Fibroblast of mammary gland (primary cell): ENCODE measurements around the gene TBC1D2B.
"Not testable (repeated sequence)": the region's sequence is repeated elsewhere in the genome, so short reads cannot be mapped to it uniquely, and the experiment has no call there.

Experiments
- DNase-seq: peaks from one replicate; pipeline ENCODE4 v3.0.0-alpha.2; 2010; ENCODE audit warnings: low read depth
- H3K4me3 ChIP-seq: 2 replicates; pipeline ENCODE4 v1.5.1; 2011; ENCODE audit warnings: low read depth, mild to moderate bottlenecking, low read length, moderate library complexity; ENCODE audit not compliant: control insufficient read depth
- TF ChIP-seq, protein P1 (sequence below): conservative IDR thresholded peaks from 2 replicates; pipeline ENCODE4 v1.5.1; 2011; ENCODE audit warnings: low read depth, low read length, inconsistent platforms; ENCODE audit not compliant: control insufficient read depth, insufficient read depth

TBC1D2B gene

DNA sequence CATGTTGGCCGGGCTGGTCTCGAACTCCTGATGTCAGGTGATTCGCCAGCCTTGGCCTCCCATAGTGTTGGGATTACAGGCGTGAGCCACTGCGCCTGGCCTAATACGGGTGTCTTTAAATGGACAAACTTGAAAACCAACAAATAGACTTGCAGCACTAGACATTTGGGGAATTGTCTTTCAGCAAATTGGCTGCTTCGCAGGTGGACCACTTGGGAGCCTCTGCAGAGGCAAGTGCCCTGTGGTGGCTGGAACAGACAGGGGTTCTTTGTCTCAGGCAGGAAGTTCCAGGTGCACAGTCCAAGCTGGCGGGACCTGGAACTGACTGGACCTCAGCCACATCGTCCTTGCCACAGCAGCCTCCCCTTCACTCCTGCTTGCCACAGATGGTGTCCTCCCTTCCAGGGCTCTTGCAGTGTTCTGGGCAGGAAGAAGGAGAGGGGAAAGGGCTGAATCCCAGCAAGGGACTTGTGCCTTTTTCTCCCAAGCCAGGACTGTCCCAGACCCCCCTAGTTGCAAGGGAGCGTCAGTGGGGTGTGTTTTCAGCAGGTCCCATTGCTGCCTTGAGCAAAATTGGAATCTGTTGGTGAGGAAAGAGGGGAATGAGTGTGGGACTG is 94.3 kb downstream of the TBC1D2B start:
- DNase-seq, result no peak
- H3K4me3 ChIP-seq, result no peak overlapping the region
- TF ChIP-seq, protein P1, sequence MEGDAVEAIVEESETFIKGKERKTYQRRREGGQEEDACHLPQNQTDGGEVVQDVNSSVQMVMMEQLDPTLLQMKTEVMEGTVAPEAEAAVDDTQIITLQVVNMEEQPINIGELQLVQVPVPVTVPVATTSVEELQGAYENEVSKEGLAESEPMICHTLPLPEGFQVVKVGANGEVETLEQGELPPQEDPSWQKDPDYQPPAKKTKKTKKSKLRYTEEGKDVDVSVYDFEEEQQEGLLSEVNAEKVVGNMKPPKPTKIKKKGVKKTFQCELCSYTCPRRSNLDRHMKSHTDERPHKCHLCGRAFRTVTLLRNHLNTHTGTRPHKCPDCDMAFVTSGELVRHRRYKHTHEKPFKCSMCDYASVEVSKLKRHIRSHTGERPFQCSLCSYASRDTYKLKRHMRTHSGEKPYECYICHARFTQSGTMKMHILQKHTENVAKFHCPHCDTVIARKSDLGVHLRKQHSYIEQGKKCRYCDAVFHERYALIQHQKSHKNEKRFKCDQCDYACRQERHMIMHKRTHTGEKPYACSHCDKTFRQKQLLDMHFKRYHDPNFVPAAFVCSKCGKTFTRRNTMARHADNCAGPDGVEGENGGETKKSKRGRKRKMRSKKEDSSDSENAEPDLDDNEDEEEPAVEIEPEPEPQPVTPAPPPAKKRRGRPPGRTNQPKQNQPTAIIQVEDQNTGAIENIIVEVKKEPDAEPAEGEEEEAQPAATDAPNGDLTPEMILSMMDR, result no peak

DNA sequence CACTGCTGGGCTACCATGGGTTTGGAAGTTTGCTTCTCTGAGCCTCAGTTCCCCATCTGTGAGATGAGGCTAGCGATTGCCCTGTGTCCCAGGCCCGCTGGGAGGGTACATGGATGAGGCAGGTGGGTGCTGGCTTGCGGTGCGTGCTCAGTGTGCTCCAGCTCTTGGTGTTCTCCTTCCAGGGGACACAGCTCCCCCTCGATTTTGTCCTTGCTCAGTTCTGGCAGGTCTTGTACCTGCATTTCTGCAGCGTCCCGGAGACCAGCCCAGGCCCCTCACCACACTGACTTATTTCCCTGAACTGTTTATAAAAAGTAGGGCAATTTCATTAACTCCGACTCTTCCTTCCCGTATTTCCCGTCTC is 95.4 kb downstream of the TBC1D2B start:
- TF ChIP-seq, protein P1, result no peak
- DNase-seq, result no peak
- H3K4me3 ChIP-seq, result no peak overlapping the region

DNA sequence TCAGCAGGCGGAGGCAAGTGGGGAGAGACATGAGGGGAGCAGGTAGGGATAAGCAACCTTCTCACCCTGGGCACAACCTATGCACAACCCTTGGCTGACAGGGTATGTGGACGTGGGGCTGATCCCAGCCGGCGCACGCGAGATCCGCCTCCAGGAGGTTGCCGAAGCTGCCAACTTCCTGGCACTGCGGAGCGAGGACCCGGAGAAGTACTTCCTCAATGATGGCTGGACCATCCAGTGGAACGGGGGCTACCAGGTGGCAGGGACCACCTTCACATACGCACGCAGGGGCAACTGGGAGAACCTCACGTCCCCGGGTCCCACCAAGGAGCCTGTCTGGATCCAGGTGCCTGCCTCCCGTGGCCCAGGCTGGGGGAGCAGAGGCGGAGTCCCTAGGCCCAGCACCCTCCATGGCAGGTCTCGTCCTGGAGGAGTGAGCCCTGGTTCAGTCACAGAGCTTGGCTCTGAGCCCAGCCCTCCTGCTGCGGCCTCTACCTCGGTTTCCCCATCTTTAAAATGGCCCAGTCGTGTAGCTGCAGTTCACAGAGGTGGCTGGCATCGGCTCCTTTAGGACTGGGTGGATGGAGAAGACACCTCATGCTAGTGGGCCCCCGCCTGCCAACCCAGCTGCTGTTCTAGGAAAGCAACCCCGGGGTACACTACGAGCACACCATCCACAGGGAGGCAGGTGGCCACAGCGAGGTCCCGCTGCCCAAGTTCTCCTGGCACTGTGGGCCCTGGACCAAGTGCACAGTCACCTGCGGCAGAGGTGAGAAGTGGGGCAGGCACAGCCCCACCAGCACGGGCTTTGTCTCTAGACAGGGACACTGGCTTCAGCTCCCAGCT is 96.0 kb downstream of the TBC1D2B start:
- TF ChIP-seq, protein P1, result no peak
- DNase-seq, result no peak
- no peak overlapping the region for H3K4me3 ChIP-seq

DNA sequence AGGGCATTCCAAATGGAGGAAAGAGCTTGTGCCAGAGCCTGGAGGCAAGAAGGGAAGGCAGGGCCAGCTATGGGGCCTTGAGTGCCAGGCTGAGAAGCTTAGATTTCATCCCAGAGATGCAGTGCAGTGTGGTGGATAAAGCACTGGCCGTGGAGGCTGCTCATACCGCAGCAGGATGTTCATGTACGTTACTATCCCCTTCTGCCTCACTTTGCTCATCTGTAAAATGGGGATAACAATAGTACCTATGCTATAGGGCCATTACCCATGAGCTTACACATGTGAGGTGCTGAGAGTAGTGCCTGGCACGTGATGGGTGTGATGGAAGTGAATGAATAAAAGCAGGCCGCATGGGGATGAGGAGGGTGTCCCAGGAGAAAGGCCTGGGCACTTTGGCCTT is 96.8 kb downstream of the TBC1D2B start:
- not testable (repeated sequence) for DNase-seq, H3K4me3 ChIP-seq

DNA sequence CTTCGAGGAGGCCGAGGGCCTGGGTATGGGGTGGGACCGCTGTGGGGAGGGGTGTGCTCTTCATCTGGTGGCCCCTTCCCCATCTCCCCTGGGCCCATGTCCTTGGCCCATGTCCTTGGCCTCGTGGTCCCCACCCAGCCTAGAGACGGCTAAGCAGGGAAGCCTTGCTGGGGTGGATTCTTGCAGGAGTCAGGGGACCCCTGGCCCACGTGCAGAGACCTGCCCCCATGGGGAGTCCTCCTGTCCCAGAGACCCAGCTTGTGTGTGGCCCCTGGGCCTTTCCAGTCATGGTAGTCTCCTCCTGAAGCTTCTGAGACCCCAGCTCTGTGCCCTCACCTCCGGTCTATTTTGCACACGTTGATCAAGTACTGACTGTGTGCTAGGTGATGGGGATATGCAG is 97.4 kb downstream of the TBC1D2B start:
- no peak overlapping the region for H3K4me3 ChIP-seq
- TF ChIP-seq, protein P1, result no peak
- DNase-seq, result no peak

DNA sequence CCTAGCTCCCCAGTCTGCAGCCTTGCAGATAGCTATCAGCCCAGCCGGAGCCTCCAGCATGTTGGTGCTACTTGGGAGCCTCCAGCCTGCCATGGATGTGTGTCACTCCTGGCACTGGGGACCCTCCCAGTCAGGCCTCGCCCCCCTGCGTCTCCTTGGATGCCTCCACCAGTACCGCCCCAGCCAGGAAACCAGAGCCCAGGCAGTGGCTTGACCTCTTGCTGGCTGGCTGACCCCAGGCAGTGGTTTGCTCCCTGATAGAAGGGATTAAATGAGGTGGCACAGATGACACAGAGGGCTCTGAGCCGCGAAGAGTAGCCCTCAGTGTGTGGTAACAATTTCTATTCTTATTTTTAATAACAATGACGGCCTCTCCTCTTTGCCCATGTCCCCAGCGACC is 98.4 kb downstream of the TBC1D2B start:
- H3K4me3 ChIP-seq, DNase-seq: not testable (repeated sequence)

DNA sequence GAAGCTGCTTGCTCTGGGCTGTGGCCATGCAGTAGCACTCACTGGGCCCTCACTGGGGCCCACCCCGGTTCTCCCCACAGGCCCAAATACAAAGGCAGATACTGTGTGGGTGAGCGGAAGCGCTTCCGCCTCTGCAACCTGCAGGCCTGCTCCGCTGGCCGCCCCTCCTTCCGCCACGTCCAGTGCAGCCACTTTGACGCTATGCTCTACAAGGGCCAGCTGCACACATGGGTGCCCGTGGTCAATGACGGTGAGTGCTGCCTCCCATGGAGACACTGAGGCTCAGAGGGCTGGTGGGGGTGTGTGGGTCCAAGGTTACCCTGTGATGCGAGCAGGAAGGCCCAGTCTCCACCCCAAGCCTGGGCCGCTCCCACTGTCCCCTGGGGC is 98.8 kb downstream of the TBC1D2B start:
- not testable (repeated sequence) for H3K4me3 ChIP-seq

DNA sequence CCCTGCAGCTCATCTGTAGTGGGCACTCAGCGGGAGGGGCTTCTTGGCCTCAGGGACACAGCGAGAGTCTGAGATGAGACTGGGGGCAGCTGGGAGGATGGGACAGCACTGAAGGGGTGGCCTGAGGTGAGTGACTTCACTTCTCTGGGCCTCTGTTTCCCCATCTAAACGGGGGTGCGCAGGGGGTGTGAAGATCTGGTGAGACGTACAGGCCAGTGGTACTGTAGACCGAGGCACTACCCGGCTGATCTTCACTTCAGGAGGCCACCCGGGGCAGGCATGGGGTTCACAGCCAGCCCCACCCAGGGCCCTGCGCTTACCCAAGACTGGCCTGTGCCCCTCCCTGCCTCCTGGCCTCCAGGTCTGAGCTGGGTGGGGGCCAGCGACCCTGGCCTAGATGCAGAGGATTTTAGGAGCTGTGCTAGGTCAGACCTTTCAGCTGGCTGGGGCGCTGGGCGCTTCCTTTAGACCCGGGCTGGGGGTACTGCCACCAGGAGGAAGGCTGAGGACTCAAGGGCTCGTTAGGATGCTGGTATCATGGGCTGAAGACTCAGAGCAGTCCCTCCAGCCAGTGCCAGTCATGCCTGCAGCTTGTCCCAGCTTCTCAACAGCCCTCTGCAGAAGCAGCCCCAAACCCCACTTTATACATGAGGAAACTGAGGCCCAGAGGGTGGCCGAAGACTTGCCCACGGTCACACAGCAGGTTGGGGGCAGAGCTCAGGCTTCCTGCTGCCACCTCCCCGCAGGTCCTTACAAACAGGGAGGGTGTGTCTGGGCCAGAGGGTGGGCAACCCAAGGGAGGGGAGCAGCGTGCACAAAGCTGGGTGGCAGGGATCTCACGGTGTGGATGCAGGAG is 99.4 kb downstream of the TBC1D2B start:
- DNase-seq, H3K4me3 ChIP-seq: not testable (repeated sequence)

More for the DNA sequence above, 98.8 kb downstream of the TBC1D2B start:
- DNase-seq, result not testable (repeated sequence)

DNA sequence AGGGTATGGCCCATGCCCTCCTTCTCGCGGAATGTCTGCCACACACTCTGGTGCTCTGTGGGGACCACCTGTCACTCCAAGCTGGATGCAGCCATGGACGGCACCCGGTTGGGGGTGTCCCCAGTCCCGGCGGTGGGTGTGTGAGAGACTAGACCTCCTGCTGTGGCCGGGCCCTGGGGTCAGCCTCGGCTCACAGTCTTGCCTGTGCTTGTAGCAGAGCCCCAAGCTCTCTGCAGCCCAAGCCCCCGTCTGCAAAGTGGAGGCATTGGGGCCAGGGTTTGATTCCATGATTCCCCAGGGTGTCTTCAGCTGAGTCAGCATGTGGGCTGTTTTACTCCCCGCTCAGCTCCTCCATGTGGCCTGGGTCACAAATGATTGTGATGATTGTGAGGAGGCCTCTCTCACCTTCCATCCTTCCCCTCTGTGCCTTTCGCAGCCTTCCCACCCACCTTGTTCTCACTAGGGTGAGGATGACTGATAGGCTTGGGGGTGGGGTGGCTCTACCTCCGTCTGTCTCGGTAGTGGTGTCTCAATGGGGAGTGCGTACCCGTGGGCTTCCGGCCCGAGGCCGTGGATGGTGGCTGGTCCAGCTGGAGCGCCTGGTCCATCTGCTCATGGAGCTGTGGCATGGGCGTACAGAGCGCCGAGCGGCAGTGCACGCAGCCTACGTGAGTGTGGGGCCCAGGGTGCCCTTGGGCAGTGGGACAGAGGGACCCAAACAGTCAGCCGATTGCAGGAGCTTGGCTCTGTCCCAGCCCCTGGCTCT is 100.6 kb downstream of the TBC1D2B start:
- not testable (repeated sequence) for DNase-seq, H3K4me3 ChIP-seq

DNA sequence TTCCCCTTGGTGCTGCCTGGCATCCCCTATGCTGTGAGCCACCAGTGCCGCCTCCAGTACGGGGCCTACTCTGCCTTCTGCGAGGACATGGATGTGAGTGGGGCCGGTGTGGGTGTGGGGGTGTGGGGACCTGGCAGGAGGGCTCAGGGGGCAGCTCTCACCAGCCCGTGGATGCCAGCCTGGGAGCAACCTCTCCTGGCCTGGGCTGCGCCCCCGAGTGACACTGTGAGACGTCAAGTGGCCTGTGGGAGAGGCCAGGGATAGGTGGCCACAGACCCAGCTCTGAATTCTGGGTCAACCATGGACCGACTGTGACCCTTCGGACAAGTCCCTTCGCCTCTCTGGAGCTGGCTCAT is 101.4 kb downstream of the TBC1D2B start:
- DNase-seq, H3K4me3 ChIP-seq: not testable (repeated sequence)
